Right forelimb (tissue), 1 donor: ENCODE data around the gene FMNL1.

ENCODE experiments used
- DNase-seq: peaks from one replicate; pipeline ENCODE4 v3.0.0-alpha.2; 2018

Gene FMNL1

GRCh38 chr17:45284176-45285140 lies 62.8 kb downstream of the FMNL1 start:
- no peak for DNase-seq

DNA sequence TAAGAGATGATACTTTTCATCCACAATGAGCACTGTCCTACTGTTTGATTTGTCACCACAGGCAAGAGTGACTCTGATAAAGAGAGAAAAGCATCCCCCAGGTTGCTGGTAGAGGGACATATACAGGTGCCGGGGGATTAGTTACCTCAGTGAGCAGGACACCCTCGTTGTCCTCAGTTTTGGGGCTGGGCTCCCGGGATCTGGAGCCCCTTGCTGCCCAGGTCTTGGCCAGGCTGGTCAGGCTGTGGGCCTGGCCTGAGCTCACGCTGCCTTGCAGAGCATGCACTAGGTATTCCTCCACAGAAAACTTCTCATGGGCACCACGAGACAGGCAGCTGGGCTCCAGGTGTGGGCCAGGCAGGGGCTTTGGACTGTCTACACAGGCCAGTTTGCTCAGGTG lies 64.6 kb downstream of the FMNL1 start:
- no peak for DNase-seq

DNA sequence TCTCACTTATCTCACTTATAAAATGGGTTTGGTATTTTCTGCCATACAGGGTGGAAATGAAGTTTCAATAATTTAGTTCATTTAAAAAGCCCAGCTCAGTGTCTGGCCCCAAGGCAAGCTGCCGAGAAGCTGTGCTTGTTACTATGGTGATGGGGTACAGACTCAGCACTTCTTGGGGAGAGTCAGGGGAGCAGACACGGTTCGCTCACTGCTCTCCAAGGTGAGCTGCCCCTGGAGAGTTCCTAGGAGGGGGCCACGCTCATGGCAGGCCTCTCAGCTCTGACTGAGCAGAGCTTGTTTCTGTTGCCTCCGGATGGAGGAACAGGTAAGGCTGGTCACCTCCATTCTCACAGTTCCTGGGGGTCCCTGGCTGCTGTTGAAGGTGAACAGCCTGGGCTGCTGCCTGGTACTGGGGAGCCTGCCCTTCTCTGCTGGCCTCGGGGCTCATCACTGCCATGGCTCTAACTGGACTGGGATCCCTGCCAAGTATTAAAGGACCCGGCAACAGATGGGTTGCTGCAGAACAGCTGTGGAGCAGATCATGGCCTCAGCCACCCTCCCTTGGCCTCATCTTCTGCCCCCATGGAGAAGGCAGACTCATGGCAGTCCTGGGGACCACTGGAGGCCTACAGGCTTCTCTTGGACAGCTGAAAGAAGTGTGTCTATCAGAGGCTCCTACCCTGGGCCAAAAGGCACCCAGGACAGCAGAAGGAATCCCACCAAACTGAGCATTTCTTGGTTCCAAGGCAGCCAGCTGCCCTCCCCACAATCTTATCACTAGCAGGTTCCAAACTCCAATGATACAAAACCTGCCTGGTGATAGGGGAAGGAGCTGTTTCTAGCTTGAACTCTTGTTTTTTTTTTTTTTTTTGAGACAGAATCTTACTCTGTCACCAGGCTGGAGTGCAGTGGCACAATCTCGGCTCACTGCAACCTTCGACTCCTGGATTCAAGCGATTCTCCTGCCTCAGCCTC lies 66.1 kb downstream of the FMNL1 start:
- no peak for DNase-seq

GRCh38 chr17:45288825-45289224 lies 67.1 kb downstream of the FMNL1 start:
- DNase-seq: no peak

- DNase-seq: no peak
Measured at GRCh38 chr17:45289301-45290268, 67.9 kb downstream of the FMNL1 start.

DNA sequence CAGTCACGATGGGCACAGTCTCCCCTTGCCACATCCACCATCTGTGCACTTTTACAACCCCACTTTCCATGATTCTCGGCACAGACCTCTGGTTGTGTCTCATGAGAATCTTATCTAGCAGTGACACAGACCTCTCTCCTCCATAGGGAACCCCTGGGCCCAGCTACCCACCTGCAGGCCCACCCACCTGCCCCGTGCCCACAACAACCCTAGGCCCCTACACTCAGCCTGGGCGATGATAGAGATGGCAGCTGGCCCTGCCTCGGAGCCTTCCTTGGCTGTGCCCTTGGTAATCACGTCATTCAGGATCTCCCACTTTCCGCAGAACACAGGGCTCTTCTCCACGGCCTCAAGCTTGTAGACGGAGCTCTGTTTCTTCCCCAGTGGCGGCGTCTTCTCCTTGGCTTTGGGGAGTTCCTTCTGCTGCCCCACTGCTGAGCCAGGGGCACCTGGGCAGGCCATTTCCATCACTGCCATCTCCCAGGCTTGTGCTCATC lies 68.6 kb downstream of the FMNL1 start:
- DNase-seq: no peak

GRCh38 chr17:45291171-45291805 lies 69.6 kb downstream of the FMNL1 start:
- no peak for DNase-seq

GRCh38 chr17:45292696-45293412 lies 71.2 kb downstream of the FMNL1 start:
- DNase-seq: no peak

DNA sequence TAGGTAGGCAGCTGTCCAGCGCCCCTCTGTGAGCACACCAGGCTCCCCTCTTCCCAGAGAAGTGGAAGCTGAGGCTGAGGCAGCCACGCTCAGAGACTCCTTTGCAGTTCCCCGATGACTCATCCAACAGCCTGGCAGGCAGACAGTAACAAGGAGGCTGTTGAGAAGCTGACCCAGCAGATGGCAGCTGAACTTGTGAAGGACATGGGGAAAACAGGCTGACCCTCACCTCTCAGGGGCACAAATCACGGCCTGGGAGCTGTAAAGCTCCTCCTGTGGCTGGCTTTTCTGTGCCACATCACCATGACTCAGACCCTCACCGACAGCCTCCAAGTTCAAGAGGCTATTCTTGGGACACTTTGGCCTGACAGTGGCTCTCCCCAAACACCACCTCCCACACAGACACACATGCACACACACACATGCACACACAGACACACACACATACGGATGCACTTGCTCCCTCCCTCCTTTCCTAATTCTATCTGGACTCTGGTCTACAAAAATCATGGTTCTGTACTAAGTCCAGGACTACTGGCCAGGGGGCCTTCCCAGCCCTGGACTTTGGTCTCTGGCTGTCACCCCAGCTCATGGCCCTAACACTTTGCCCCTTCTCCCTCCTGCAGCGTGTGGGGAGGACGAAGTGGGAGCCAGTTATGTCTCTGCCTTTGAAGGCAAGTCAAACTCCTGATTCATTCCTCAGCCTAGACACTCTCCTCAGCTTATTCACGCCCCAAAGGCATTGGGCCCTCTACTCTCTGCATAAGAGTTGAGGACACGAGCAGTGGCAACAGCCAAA lies 71.9 kb downstream of the FMNL1 start:
- no peak for DNase-seq

GRCh38 chr17:45294506-45294905 lies 72.8 kb downstream of the FMNL1 start:
- no peak for DNase-seq

- no peak for DNase-seq
Measured at GRCh38 chr17:45296003-45296832, 74.5 kb downstream of the FMNL1 start.

- no peak for DNase-seq
Measured at GRCh38 chr17:45296833-45297124, 75.1 kb downstream of the FMNL1 start.
